Ovary (tissue), 3 donors: ENCODE results near the gene DNAAF5.

ENCODE experiments used
- POLR2A ChIP-seq: fragments of 450-650 bp; IDR thresholded peaks from one replicate; pipeline ENCODE4 v1.6.1; 2017; ENCODE audit warnings: antibody characterized with exemption, mild to moderate bottlenecking, moderate library complexity
- TF ChIP-seq, protein P1 (sequence below), 3 donors: fragments of 450-650 bp in 2 of 3; fragments of 200-600 bp in 1 of 3; IDR thresholded peaks; one replicate each; pipeline versions ENCODE4 v1.5.1 to v1.8.0; 2016 to 2022; ENCODE audit warnings: antibody characterized with exemption in 3 of 3, mild to moderate bottlenecking in 1 of 3
- donor health status: DM: no; HTN: no; CAD: no.

DNA sequence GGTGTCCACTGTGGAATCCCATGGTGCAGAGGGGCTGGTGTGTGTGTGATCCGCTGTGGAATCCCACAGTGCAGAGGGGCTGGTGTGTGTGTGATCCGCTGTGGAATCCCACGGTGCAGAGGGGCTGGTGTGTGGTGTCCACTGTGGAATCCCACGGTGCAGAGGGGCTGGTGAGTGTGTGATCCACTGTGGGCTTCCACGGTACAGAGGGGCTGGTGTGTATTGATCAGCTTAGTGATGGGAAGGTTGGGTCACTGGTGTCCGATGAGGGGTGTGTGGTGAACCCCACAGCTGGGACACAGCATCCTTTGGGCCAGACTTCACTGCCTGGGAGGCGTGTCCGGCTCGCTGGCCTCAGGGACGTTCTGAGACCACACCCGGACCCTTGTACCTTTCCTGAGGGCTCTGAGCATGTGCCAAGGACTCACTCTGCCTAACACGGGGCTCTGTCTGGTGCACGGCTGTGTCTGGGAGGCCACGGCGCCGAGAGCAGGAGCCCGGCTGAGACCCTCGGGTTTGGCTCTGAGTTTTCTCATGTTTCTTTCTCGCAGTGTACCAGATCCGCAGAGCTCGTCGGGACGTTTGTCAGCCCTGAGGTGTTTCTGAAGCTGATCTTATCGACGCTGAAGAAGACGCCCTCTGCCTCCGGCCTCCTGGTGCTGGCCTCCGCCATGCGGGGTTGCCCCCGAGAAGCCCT, 29.9 kb downstream of the DNAAF5 start:
- no peak for TF ChIP-seq POLR2A
- TF ChIP-seq, protein P1, sequence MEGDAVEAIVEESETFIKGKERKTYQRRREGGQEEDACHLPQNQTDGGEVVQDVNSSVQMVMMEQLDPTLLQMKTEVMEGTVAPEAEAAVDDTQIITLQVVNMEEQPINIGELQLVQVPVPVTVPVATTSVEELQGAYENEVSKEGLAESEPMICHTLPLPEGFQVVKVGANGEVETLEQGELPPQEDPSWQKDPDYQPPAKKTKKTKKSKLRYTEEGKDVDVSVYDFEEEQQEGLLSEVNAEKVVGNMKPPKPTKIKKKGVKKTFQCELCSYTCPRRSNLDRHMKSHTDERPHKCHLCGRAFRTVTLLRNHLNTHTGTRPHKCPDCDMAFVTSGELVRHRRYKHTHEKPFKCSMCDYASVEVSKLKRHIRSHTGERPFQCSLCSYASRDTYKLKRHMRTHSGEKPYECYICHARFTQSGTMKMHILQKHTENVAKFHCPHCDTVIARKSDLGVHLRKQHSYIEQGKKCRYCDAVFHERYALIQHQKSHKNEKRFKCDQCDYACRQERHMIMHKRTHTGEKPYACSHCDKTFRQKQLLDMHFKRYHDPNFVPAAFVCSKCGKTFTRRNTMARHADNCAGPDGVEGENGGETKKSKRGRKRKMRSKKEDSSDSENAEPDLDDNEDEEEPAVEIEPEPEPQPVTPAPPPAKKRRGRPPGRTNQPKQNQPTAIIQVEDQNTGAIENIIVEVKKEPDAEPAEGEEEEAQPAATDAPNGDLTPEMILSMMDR (IDR thresholded peaks at IDR 0.05) = no peak
